Activated T-helper 1 cell treated with anti-CD3 and anti-CD28 coated beads, Interleukin-12 subunit alpha, Interleukin-12 subunit beta, Interleukin-2, Interleukin-4 antibody, amounts not matched to agents 30 ng/mL and 10 ng/mL and 1 ng/mL, durations not matched to agents 14 hours and 24 hours and 36 hours (primary cell): ENCODE measurements around the gene AMOTL1. TPM values are rescaled to one million over a fixed set of nuclear protein-coding genes. Genes with fewer than 3 reads are reported as not detected.

Experiments used
- DNase-seq: peaks from one replicate; pipeline ENCODE4 v3.0.0; 2021; ENCODE audit warnings: low spot score
- H3K27ac Mint-ChIP-seq: one replicate; pipeline ENCODE4 v1.8.0; 2021; ENCODE audit warnings: mild to moderate bottlenecking, mixed read lengths
- H3K27me3 Mint-ChIP-seq: one replicate; pipeline ENCODE4 v1.8.0; 2022; ENCODE audit warnings: mild to moderate bottlenecking, moderate library complexity, mixed read lengths; ENCODE audit not compliant: insufficient read depth
- H3K36me3 Mint-ChIP-seq: one replicate; pipeline ENCODE4 v1.8.0; 2021; ENCODE audit warnings: low read depth, mixed read lengths
- H3K4me1 Mint-ChIP-seq: one replicate; pipeline ENCODE4 v1.8.0; 2021; ENCODE audit warnings: low read depth, mixed read lengths
- H3K4me3 Mint-ChIP-seq: one replicate; pipeline ENCODE4 v1.8.0; 2021; ENCODE audit warnings: mild to moderate bottlenecking, moderate library complexity, mixed read lengths
- H3K9me3 Mint-ChIP-seq: one replicate; pipeline ENCODE4 v1.8.0; 2021; ENCODE audit warnings: mixed read lengths
- intact Hi-C: fragments of 100-400 bp; cut with micrococcal nuclease; formaldehyde crosslinking; loops from one replicate; pipeline ENCODE4 v1.15.1; 2024
- total RNA-seq: library from RNA; stranded (reverse); gene quantifications from 2 replicates; pipeline ENCODE4 v1.2.3, GENCODE V29; 2022

The AMOTL1 gene
- total RNA-seq, 1 donor from 2014 or later: 4.9 TPM

DNA sequence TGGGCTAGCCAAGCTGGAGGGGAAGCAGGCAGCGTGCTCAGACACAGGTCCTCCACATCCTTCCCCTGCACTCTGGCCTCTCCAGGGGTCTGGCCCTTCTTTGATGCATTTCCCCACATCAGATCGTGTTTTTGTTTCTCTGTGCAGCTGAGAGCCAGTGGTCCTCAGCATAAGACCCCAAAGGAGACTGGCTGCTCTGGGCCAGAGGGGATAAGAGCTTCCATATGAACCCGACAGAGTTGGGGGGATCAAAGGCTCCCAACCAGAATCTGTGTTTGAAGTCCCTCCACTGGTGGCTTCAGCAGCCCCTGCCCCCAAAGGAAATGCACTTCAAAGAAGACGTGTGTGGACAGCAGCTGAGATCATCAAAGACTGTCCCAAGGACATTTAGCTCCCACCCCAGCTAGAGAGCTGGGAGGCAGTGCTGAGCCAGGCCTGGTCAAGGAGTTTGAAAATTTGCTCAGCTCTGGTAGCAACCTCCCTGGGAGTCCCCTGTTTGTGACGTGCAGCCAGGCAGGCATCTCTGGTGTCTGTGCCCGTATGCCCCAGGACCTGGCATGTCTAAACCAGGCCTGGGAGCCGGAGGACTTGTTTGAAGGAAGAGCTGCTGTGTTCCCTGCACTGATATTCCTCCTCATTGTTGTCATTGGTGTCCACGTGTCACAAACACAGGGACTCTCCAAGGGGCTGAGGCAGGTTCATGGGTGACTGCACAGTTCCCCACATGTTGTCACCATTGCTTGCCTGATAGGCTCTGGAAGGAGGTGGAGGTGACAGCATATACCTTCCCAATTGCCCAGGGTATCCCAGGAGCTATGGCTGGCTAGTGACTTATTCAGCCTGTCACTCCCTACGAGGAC lies 99.0 kb downstream of the AMOTL1 start:
- H3K4me1 Mint-ChIP-seq: no peaks in the 10 kb centered on the region
- H3K9me3 Mint-ChIP-seq: no peaks in the 10 kb centered on the region
- H3K36me3 Mint-ChIP-seq: no peaks in the 10 kb centered on the region
- H3K27ac Mint-ChIP-seq: no peak overlapping the region
- H3K4me3 Mint-ChIP-seq: no peak overlapping the region
- peaks cover 2% of the 10 kb centered on the region for H3K27me3 Mint-ChIP-seq
- no peak for DNase-seq
- intact Hi-C loops: no loop called here

DNA sequence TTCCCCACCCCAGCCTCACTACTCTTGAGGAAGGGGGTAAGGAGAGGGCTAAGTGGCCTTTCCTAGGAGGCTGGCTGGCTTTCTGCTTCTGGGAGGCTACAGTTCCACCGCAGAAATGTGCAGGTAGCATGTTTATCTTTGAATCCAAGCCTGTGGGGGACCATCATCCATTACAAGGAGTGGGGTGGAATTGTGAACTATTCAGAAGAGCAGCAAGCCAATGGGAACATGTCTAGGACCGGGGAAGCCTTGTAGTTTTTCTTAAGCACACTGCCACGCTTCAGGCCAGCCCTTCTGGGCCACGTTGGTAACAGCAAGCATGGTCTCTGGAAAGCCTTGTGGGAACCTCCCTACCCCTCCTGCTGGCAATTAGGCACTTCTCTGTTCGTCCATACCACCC lies 100.3 kb downstream of the AMOTL1 start:
- H3K4me1 Mint-ChIP-seq: no peaks in the 10 kb centered on the region
- DNase-seq: no peak
- intact Hi-C loops: no loop called here
- H3K27ac Mint-ChIP-seq: no peak overlapping the region
- peaks cover 2% of the 10 kb centered on the region for H3K27me3 Mint-ChIP-seq
- no peak overlapping the region for H3K4me3 Mint-ChIP-seq
- no peaks in the 10 kb centered on the region for H3K36me3 Mint-ChIP-seq
- no peaks in the 10 kb centered on the region for H3K9me3 Mint-ChIP-seq

DNA sequence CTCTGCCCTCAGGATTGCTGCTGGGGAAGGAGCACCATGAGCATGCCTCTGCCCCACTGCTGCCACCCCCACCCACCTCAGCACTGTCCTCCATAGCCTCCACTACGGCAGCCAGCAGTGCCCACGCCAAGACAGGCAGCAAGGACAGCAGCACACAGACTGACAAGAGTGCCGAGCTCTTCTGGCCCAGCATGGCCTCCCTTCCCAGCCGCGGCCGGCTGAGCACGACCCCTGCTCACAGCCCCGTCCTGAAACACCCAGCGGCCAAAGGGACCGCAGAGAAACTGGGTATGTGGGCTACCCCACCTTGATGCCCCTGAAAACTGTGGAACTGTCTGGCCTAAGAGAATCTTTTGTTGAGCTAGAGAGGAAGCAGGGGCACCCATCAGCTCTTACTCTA lies 101.0 kb downstream of the AMOTL1 start:
- intact Hi-C loops: no loop called here
- no peak for DNase-seq
- Mint-ChIP-seq H3K36me3 (no peaks in the 10 kb centered on the region), H3K4me3 (no peak overlapping the region), H3K27ac (no peak overlapping the region), H3K27me3 (peaks cover 2% of the 10 kb centered on the region), H3K9me3 (no peaks in the 10 kb centered on the region), H3K4me1 (no peaks in the 10 kb centered on the region)

DNA sequence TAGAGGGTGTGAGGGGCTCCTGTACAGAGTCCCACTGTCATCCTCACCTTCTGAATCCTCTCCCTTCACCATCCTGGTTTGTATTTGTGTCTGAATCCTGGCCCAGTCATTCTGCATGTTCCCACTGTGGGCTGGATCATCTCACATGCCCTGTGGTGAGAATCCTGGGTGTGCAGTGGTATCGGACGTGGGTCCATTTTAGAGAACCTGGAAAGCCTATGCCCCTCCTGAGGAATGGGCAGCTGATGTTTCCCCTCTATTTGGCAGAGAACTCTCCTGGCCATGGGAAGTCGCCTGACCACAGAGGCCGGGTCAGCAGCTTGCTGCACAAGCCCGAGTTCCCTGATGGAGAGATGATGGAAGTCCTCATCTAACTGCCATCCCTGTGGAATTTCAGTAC lies 102.3 kb downstream of the AMOTL1 start:
- no peak for DNase-seq
- Mint-ChIP-seq H3K9me3 (no peaks in the 10 kb centered on the region), H3K27ac (no peak overlapping the region), H3K36me3 (no peaks in the 10 kb centered on the region), H3K4me1 (peaks cover 5% of the 10 kb centered on the region), H3K27me3 (peaks cover 2% of the 10 kb centered on the region), H3K4me3 (no peak overlapping the region)
- intact Hi-C loops: loop anchor here (10.0 kb wide), 1 partner anchor 1676 kb away; the partner anchor contains the start of gene SLC36A4

DNA sequence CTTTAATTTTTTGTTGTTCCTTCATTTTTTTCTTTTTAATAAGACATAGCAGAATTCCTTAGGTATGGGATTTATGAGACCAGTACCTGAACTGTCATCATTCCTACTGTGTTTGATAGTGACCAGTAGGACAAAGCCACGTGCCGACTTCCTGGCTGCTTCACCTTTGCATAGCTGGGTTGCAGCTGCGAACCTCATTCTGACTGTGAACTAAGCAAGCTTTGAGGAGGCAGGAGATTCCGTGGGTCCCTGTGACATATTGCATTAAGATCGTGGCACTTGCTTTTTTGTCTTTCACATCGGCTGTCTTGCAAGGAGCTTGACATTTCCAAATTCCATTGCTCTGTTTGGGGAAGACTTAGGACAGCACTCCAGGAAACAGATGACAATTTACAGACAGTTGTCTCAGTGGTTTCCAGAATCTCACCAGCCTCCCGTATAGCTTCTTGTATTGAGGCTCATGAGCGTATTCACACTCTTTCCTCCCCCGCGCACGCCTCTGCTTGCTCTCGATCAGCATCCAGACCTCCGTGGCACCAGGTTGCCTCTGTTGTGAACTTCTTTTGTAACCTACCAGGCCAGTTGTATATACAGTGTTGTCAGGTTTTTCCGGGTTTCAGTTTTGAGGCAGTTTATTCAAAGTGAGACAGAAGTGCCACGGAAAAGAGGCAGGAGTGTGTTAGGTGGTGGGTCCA lies 103.5 kb downstream of the AMOTL1 start:
- Mint-ChIP-seq H3K9me3 (no peaks in the 10 kb centered on the region), H3K4me1 (peaks cover 17% of the 10 kb centered on the region), H3K27me3 (no peaks in the 10 kb centered on the region), H3K27ac (no peak overlapping the region), H3K4me3 (no peak overlapping the region), H3K36me3 (peaks cover 2% of the 10 kb centered on the region)
- intact Hi-C loops: loop anchor here (10.0 kb wide), 1 partner anchor 1677 kb away; the partner anchor contains the start of gene SLC36A4
- DNase-seq: no peak

DNA sequence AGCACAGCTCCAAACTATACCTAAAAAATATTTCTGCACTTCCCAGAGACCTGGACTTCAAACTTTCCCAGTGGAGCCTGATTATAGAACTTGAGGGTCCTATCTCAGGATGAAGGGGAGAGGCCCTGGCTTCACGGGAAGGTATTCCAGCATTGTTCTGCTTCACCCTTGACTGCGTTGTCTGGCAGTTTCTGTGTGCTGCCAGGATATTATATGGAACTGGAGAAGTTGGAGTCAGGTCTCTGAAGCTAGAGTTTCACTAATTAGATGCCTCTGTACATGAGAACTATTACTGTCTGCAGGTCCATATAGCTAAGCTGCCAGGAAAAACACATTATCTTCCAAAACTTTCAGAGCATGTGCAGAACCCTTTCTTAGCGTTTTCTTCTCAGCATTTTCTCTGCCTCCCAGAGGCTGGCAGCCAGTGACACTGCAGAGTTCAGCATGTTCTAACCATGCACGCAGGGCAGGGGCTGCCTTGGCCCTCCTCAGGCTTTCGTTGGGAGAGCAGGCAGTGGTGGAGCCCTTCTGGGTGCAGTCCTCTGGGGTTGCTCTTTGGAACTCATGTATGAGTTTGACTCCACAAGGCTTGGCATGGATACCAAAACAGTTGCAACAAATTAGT lies 105.9 kb downstream of the AMOTL1 start:
- H3K36me3 Mint-ChIP-seq: peaks cover 2% of the 10 kb centered on the region
- intact Hi-C loops: loop anchor here (10.0 kb wide), 1 partner anchor 1679 kb away; the partner anchor contains the start of gene SLC36A4
- H3K4me3 Mint-ChIP-seq: no peak overlapping the region
- no peak overlapping the region for H3K27ac Mint-ChIP-seq
- DNase-seq: no peak
- H3K4me1 Mint-ChIP-seq: peaks cover 32% of the 10 kb centered on the region
- H3K27me3 Mint-ChIP-seq: no peaks in the 10 kb centered on the region
- no peaks in the 10 kb centered on the region for H3K9me3 Mint-ChIP-seq

DNA sequence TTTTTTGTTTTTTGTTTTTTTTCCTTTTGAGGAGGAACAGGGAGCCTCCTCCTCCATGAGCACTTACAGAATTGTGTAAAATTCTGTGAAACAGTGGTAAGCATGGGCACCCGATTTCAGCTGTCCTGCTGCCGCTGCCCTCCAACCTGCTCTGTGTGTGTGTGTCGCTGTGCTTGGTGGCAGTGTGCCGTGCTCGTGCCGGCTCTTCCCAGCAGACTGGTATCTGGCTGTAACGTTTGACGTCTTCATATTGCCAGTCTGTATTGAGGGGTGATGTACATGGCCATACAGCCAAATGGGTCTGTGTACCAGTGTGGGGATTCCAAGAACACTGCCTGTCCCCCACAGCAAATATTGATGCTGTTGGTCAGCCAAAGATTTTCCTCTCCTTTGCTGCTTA lies 108.1 kb downstream of the AMOTL1 start:
- Mint-ChIP-seq H3K36me3 (peaks cover 2% of the 10 kb centered on the region), H3K9me3 (no peaks in the 10 kb centered on the region), H3K27ac (peak overlapping the region; percentile 78), H3K27me3 (no peaks in the 10 kb centered on the region), H3K4me3 (peak overlapping the region; percentile 45), H3K4me1 (peaks cover 32% of the 10 kb centered on the region)
- no peak for DNase-seq
- intact Hi-C loops: loop anchor here (1.0 to 10.0 kb wide), 11 partner anchors 21 to 1681 kb away; partner anchors contain the start of genes CEP295, CEP57, CWC15 and KDM4D

DNA sequence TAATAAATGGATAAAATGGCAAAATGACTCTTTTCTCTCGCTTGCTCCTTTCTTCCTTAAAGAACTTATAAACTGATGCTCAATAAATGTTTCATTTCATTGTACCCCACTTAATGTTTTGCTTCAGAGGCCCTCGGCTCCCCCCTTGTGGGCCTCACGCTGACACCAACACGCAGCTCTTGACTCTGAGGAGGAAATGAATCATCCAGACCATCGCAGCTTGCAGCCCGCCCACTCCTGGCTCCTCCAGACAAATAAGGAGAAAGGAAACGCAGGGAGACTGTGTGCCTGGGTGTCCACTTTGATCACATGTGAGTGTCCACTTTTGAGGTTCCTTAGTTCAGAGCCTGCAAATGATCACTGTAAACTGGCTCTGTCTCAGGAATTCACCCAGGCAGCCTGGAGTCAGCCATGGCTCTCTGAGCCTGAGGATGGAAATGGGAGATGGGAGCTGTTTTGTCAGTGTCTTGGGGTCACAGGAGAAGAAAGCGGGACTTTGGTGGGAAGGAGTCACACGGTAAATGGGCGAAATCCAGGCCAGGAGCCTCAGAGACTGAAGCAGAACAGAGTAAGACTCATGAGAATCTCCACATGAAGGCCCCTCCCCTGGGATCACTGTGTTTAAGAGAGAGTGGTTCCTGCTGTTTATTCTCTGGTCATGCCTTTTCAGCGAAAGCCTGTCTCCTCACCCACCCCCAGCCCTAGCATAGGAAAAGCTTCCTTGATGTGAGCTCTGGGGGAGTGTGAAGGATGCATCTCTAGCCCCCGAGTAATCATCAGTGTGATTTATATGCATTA lies 108.7 kb downstream of the AMOTL1 start:
- intact Hi-C loops: loop anchor here (1.0 to 10.0 kb wide), 11 partner anchors 20 to 1682 kb away; partner anchors contain the start of genes CEP295, CEP57, CWC15 and KDM4D
- Mint-ChIP-seq H3K4me3 (peak overlapping the region; percentile 45), H3K27me3 (no peaks in the 10 kb centered on the region), H3K36me3 (peaks cover 2% of the 10 kb centered on the region), H3K27ac (peak overlapping the region; percentile 78), H3K4me1 (peaks cover 32% of the 10 kb centered on the region), H3K9me3 (no peaks in the 10 kb centered on the region)
- peak; percentile 38 for DNase-seq

DNA sequence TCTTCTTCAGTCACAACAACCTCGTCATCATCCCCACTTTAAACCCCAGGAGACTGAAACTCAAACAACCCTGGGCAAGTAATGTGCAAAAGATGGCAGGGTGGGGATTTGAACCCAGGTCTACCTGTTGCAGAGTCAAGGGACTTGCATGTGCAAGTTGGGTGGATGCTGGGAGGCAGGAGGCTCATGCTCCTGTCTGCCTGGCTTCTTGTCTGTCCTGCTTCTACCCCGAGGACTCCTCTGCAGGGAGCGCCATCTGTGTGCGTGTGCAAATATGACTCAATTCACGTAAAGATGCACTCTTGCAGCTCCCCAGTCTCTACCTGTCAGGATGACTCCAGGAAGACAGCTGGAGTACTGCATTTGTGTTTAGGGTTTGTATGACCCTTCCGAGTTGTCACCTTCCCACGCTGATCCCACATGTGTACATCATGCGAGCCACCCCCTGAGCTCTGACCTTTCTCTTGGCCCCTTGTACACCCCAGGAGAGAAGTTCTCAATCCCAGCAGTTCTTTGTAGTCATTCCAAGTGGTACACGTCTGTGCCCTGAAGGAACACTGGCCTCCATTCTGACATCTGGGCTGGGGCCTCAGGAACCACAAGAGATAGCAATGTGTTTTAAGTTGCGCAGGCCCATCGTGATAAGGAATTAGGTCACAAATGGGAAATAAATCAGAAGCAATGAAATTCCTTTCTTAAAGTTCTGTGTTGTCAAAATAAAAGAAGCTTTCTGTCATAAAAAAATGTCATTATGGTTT lies 109.5 kb downstream of the AMOTL1 start:
- Mint-ChIP-seq H3K27me3 (no peaks in the 10 kb centered on the region), H3K4me3 (no peak overlapping the region), H3K4me1 (peaks cover 32% of the 10 kb centered on the region), H3K27ac (peak overlapping the region; percentile 25), H3K9me3 (no peaks in the 10 kb centered on the region), H3K36me3 (peaks cover 2% of the 10 kb centered on the region)
- intact Hi-C loops: loop anchor here (2.0 to 10.0 kb wide), 8 partner anchors 19 to 1683 kb away; partner anchors contain the start of genes CEP295, CWC15, KDM4D and SLC36A4
- no peak for DNase-seq

DNA sequence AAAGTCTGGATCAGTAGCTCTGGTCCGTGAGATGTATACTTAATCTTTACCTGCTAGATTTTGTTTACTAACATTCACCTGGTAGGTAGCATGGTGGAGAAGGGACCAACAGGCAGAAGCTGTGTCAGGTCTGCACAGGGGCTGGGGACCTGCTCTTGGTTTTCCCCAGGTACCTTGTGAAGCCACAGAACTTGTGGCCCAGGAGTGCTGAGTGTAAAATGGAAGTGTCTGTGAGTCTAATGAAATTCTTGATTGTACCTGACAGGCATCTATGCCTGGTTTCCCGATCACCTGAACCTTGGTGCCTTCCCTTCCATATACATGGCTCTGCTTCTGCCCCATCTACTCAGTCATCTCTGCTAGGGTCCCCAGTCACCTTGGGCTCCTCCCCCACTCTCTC lies 110.8 kb downstream of the AMOTL1 start:
- H3K36me3 Mint-ChIP-seq: peaks cover 2% of the 10 kb centered on the region
- intact Hi-C loops: loop anchor here (5.0 to 10.0 kb wide), 5 partner anchors 92 to 1684 kb away; partner anchors contain the start of genes CEP295 and SLC36A4
- H3K4me1 Mint-ChIP-seq: peaks cover 32% of the 10 kb centered on the region
- no peaks in the 10 kb centered on the region for H3K27me3 Mint-ChIP-seq
- no peak overlapping the region for H3K4me3 Mint-ChIP-seq
- DNase-seq: no peak
- no peaks in the 10 kb centered on the region for H3K9me3 Mint-ChIP-seq
- H3K27ac Mint-ChIP-seq: no peak overlapping the region

DNA sequence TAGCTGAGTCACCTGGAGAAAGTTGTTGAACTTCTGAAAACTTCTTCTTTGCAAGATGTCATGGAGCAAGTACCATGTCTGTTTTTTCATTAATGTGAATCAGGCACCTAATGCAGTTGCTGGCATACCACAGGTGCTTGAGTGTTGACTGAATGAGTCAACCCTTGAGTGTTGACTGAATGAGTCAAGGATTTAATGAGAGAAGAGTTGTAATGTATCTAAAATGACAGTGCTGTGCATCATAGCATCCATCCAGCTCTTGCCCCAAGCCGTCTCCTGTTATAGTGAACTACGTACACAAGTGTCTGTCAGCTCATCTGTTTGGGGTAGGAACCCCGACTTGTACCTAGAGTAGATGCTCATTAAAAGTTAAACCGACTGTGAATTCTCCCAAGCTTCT lies 112.1 kb downstream of the AMOTL1 start:
- peaks cover 2% of the 10 kb centered on the region for H3K36me3 Mint-ChIP-seq
- DNase-seq: no peak
- no peaks in the 10 kb centered on the region for H3K9me3 Mint-ChIP-seq
- H3K4me3 Mint-ChIP-seq: no peak overlapping the region
- H3K27me3 Mint-ChIP-seq: no peaks in the 10 kb centered on the region
- H3K27ac Mint-ChIP-seq: no peak overlapping the region
- intact Hi-C loops: no loop called here
- peaks cover 34% of the 10 kb centered on the region for H3K4me1 Mint-ChIP-seq
